ENCODE results near the gene INSYN1.

Gene INSYN1

GRCh38 chr15:73799466-73799865, 46.3 kb upstream of the INSYN1 start:
- no peak for TF ChIP-seq EZH2phosphoT487 (conservative IDR thresholded peaks at IDR 0.05; ENCODE audit: low read length)
- TF ChIP-seq, protein P1, sequence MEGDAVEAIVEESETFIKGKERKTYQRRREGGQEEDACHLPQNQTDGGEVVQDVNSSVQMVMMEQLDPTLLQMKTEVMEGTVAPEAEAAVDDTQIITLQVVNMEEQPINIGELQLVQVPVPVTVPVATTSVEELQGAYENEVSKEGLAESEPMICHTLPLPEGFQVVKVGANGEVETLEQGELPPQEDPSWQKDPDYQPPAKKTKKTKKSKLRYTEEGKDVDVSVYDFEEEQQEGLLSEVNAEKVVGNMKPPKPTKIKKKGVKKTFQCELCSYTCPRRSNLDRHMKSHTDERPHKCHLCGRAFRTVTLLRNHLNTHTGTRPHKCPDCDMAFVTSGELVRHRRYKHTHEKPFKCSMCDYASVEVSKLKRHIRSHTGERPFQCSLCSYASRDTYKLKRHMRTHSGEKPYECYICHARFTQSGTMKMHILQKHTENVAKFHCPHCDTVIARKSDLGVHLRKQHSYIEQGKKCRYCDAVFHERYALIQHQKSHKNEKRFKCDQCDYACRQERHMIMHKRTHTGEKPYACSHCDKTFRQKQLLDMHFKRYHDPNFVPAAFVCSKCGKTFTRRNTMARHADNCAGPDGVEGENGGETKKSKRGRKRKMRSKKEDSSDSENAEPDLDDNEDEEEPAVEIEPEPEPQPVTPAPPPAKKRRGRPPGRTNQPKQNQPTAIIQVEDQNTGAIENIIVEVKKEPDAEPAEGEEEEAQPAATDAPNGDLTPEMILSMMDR (IDR thresholded peaks at IDR 0.05; ENCODE audit: insufficient read depth, low read length, poor library complexity, severe bottlenecking): no peak
- H3K9ac ChIP-seq (ENCODE audit: low read length): no peak overlapping the region
- no peaks in the 10 kb centered on the region for H3K36me3 ChIP-seq (ENCODE audit: low read length)

DNA sequence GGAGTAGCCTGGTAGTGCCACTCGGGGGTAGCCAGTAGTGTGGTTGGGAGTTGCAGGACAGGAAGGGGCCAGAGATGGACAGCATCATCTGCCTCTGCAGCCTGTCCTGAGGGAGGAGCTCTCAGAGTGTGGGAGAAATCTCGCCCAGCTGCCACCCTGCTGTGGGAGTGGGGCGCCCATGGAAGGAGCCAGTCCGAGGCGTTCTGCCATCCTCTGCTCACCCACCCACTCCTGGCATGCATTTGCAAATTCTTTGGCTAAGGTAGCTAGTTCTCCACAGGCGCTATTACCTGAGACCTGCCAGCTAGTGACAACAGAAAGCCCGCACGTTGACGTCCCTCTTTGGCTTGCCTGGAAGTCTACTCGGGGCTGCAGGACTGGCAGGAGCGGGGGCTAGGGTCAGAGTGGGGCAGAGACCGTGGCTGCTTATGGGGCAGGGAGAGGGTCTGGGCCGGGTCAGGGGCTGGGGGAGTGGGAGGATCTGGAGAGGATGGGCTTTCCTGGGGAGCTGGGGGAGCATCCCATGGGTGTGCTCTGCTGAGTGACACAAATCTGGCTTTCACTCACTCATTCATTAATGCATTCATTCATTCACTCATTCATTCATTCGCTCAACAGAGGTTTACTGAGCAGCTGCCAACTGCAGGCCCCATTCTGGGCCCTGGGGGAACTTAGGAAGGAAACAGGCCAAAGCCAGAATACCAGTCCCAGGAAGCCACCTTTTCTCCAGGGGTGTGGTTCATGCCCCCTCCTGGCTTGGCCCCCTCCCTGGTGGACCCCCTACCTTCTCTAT, 44.4 kb upstream of the INSYN1 start:
- no peak overlapping the region for H3K4me3 ChIP-seq (ENCODE audit: insufficient read depth, low read length, poor library complexity, severe bottlenecking)
- no peak overlapping the region for H3K27ac ChIP-seq (ENCODE audit: low read depth, low read length)
- no peak overlapping the region for H2AFZ ChIP-seq (ENCODE audit: low read depth, low read length, severe bottlenecking)
- no peaks in the 10 kb centered on the region for H3K9me2 ChIP-seq (replicated peaks; ENCODE audit: insufficient read depth, low read length)
- no peaks in the 10 kb centered on the region for H3K36me3 ChIP-seq (ENCODE audit: low read length)
- no peak for TF ChIP-seq EZH2phosphoT487 (conservative IDR thresholded peaks at IDR 0.05; ENCODE audit: low read length)
- TF ChIP-seq, protein P1 (IDR thresholded peaks at IDR 0.05; ENCODE audit: insufficient read depth, low read length, poor library complexity, severe bottlenecking): no peak
- H4K20me1 ChIP-seq (ENCODE audit: low read depth, low read length): no peaks in the 10 kb centered on the region
- no peaks in the 10 kb centered on the region for H3K79me2 ChIP-seq (ENCODE audit: insufficient read depth, low read length)
- no peaks in the 10 kb centered on the region for H3K27me3 ChIP-seq (ENCODE audit: low read length)
- no peak overlapping the region for H3K4me2 ChIP-seq (ENCODE audit: low read depth, low read length, poor library complexity, severe bottlenecking)
- no peaks in the 10 kb centered on the region for H3K9me3 ChIP-seq (ENCODE audit: insufficient read depth, low read length)
- H3F3A ChIP-seq (ENCODE audit: insufficient read depth): no peaks in the 10 kb centered on the region
- no peak overlapping the region for H3K9ac ChIP-seq (ENCODE audit: low read length)

More at GRCh38 chr15:73799466-73799865, 46.3 kb upstream of the INSYN1 start:
- Histone ChIP-seq H4K20me1 (ENCODE audit: low read depth, low read length) (no peaks in the 10 kb centered on the region), H3K9me3 (ENCODE audit: insufficient read depth, low read length) (no peaks in the 10 kb centered on the region), H3K27ac (ENCODE audit: low read depth, low read length) (no peak overlapping the region), H3K9me2 (replicated peaks; ENCODE audit: insufficient read depth, low read length) (no peaks in the 10 kb centered on the region), H3F3A (ENCODE audit: insufficient read depth) (no peaks in the 10 kb centered on the region), H3K4me2 (ENCODE audit: low read depth, low read length, poor library complexity, severe bottlenecking) (no peak overlapping the region), H3K4me3 (ENCODE audit: insufficient read depth, low read length, poor library complexity, severe bottlenecking) (no peak overlapping the region), H3K79me2 (ENCODE audit: insufficient read depth, low read length) (no peaks in the 10 kb centered on the region), H3K27me3 (ENCODE audit: low read length) (no peaks in the 10 kb centered on the region), H2AFZ (ENCODE audit: low read depth, low read length, severe bottlenecking) (no peak overlapping the region)

DNA sequence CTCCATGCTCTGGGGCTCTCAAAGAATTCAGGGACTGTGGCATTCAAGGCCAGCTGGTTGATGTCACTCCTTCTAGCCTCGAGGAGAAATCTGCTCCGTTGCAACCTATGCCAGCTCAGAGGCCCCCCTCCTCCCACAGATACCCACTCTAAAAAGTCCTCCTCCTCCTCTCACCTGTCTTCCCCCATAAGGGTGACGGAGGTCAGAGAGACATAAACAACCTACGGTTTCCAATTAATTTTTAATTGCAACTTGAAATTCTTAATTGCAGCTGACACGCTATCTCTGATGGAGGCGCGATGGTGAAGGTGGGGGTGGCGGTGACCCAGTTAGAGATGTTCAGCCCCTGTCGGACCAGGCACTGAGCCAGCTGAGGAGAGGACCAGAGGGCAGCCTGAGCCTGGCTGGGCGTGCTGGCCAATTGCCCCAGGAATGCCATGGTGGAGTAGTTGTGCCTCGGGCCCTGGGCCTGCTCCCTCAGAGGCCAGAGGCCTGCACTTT, 43.2 kb upstream of the INSYN1 start:
- H3K79me2 ChIP-seq (ENCODE audit: insufficient read depth, low read length): no peaks in the 10 kb centered on the region
- no peaks in the 10 kb centered on the region for H3F3A ChIP-seq (ENCODE audit: insufficient read depth)
- H3K4me3 ChIP-seq (ENCODE audit: insufficient read depth, low read length, poor library complexity, severe bottlenecking): no peak overlapping the region
- H3K4me2 ChIP-seq (ENCODE audit: low read depth, low read length, poor library complexity, severe bottlenecking): no peak overlapping the region
- H3K27ac ChIP-seq (ENCODE audit: low read depth, low read length): no peak overlapping the region
- no peak overlapping the region for H3K9ac ChIP-seq (ENCODE audit: low read length)
- no peak overlapping the region for H2AFZ ChIP-seq (ENCODE audit: low read depth, low read length, severe bottlenecking)
- H3K9me3 ChIP-seq (ENCODE audit: insufficient read depth, low read length): no peaks in the 10 kb centered on the region
- no peaks in the 10 kb centered on the region for H3K36me3 ChIP-seq (ENCODE audit: low read length)
- H4K20me1 ChIP-seq (ENCODE audit: low read depth, low read length): no peaks in the 10 kb centered on the region
- TF ChIP-seq EZH2phosphoT487 (conservative IDR thresholded peaks at IDR 0.05; ENCODE audit: low read length): no peak
- TF ChIP-seq, protein P1 (IDR thresholded peaks at IDR 0.05; ENCODE audit: insufficient read depth, low read length, poor library complexity, severe bottlenecking): no peak
- H3K9me2 ChIP-seq (replicated peaks; ENCODE audit: insufficient read depth, low read length): no peaks in the 10 kb centered on the region
- H3K27me3 ChIP-seq (ENCODE audit: low read length): no peaks in the 10 kb centered on the region
